Measurements from ENCODE around the gene NEIL1. TPM values are rescaled to one million over a fixed set of nuclear protein-coding genes. Genes with fewer than 3 reads are reported as not detected.

Gene NEIL1
- total RNA-seq, 3 donors from 2014 or later = 38.0 to 67.9 (median 41.4) TPM

GRCh38 chr15:75361361-75361988 lies 14.6 kb downstream of the NEIL1 start:
- intact Hi-C loops (cut with DNase I, micrococcal nuclease) = no loop called here
- H3K4me3 ChIP-seq = no peak overlapping the region
- no peak for TF ChIP-seq CTCF (IDR thresholded peaks at IDR 0.05)
- H3K9me3 ChIP-seq = no peaks in the 10 kb centered on the region
- ATAC-seq (no peak), DNase-seq (no peak)
- H3K36me3 ChIP-seq (ENCODE audit: low read depth) = no peaks in the 10 kb centered on the region
- H3K4me1 ChIP-seq (ENCODE audit: low read depth) = no peaks in the 10 kb centered on the region

GRCh38 chr15:75361989-75362641 lies 15.3 kb downstream of the NEIL1 start:
- no peaks in the 10 kb centered on the region for H3K36me3 ChIP-seq (ENCODE audit: low read depth)
- DNase-seq (no peak), ATAC-seq (peak; percentile 6)
- H3K4me3 ChIP-seq = no peak overlapping the region
- H3K9me3 ChIP-seq = no peaks in the 10 kb centered on the region
- no peak for TF ChIP-seq CTCF (IDR thresholded peaks at IDR 0.05)
- H3K4me1 ChIP-seq (ENCODE audit: low read depth) = peaks cover under 1% of the 10 kb centered on the region
- intact Hi-C loops (cut with DNase I, micrococcal nuclease) = no loop called here

DNA sequence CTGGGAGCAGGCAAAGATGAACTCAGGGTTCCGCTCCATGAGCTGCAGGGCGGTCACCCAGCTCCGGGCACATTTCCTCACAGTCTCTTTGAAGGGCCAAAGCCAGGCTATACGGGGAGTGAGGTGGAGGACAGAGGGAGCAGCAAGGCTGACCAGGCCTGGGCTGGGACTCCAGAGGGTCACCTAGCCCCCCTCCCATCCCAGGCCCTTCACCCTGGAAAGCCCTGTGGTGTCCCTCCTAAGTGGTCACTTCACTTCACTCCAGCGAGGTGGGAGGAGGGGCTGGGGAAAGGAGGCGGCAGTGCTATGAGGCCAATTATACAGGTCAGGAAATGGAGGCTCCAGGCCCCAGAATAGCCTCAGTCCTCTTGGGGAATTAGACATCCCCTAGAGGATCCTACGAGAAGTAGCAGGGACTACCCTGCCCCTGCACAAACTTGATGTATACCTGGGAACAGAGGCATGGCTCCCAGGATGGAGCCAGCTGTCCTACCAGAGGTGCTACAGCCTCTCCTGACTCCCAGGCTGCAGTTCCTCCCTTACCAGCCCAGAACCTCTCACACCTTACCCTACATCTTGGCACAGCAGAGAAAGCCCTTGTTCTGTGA lies 15.9 kb downstream of the NEIL1 start:
- DNase-seq = no peak
- H3K4me1 ChIP-seq (ENCODE audit: low read depth) = peaks cover 6% of the 10 kb centered on the region
- intact Hi-C loops (cut with DNase I, micrococcal nuclease) = no loop called here
- no peaks in the 10 kb centered on the region for H3K9me3 ChIP-seq
- H3K36me3 ChIP-seq (ENCODE audit: low read depth) = no peaks in the 10 kb centered on the region
- H3K4me3 ChIP-seq = no peak overlapping the region
- no peak for TF ChIP-seq CTCF (IDR thresholded peaks at IDR 0.05)
- ATAC-seq = no peak

DNA sequence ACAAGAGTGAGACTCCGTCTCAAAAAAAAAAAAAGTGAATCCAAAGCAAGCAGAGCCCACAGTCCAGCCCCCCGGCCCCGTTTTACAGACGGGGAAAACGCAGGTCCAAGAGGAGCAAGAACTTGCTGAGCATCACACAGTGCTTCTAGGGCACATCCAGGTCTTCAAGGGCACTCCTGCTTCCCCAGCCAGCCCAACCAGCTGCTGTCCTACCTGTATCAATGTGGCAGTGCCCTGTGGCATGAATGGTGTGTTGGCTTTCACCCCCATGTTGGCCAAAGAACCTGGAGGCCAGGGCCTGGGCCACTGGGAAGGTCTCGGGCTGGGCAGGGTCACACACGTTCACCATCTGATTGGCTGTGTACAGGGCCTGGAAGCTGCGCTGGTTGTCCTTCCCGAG lies 16.9 kb downstream of the NEIL1 start:
- H3K9me3 ChIP-seq = no peaks in the 10 kb centered on the region
- H3K36me3 ChIP-seq (ENCODE audit: low read depth) = no peaks in the 10 kb centered on the region
- no peak for TF ChIP-seq CTCF (IDR thresholded peaks at IDR 0.05)
- intact Hi-C loops (cut with DNase I, micrococcal nuclease) = no loop called here
- no peak overlapping the region for H3K4me3 ChIP-seq
- H3K4me1 ChIP-seq (ENCODE audit: low read depth) = peaks cover 6% of the 10 kb centered on the region
- no peak for DNase-seq
- no peak for ATAC-seq

- DNase-seq = no peak
- Histone ChIP-seq H3K4me3 (no peak overlapping the region), H3K4me1 (ENCODE audit: low read depth) (peaks cover 15% of the 10 kb centered on the region), H3K36me3 (ENCODE audit: low read depth) (no peaks in the 10 kb centered on the region), H3K9me3 (no peaks in the 10 kb centered on the region)
- no peak for TF ChIP-seq CTCF (IDR thresholded peaks at IDR 0.05)
- no peak for ATAC-seq
- intact Hi-C loops (cut with DNase I, micrococcal nuclease) = no loop called here
Observed at GRCh38 chr15:75364881-75365280, 18.0 kb downstream of the NEIL1 start.

Data from mucosa of descending colon (tissue), 3 donors.